OCI-LY1 (cell line): ENCODE measurements around the gene PELO.

ENCODE experiments used
- EZH2 ChIP-seq: fragments of 200-600 bp; sonication (generic), shearing (Covaris generic); IDR thresholded peaks from 2 replicates; pipeline ENCODE4 v1.8.0; 2017; ENCODE audit warnings: borderline replicate concordance, mixed run types, mild to moderate bottlenecking, antibody characterized with exemption, low read length, moderate library complexity, mixed read lengths
- TF ChIP-seq, protein P1 (sequence below): fragments of 200-600 bp; sonication (generic), shearing (Covaris generic); IDR thresholded peaks from 2 replicates; pipeline ENCODE4 v1.5.1; 2017; ENCODE audit warnings: mild to moderate bottlenecking, antibody characterized with exemption, low read length, moderate library complexity, mixed read lengths

DNA sequence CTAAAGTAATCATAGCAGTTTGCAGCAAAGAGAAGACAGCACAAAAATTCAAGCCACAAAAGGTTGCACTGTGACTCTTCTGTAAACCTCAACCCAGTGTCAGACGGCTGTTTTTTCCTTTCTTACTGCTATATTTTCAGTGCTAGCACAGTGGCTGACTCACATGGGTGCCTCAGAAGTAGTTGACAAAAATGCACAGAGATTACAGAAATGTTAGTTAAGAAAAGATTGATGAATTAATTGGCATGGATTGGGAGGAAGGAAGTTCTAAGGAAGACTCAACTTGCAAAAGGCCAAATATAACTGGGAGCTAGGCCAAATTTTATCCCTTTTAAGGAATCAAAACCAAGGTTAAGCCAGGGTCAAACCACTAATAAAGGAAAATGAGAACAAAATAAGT lies 43.7 kb upstream of the PELO start:
- TF ChIP-seq EZH2, result no peak
- TF ChIP-seq, protein P1, sequence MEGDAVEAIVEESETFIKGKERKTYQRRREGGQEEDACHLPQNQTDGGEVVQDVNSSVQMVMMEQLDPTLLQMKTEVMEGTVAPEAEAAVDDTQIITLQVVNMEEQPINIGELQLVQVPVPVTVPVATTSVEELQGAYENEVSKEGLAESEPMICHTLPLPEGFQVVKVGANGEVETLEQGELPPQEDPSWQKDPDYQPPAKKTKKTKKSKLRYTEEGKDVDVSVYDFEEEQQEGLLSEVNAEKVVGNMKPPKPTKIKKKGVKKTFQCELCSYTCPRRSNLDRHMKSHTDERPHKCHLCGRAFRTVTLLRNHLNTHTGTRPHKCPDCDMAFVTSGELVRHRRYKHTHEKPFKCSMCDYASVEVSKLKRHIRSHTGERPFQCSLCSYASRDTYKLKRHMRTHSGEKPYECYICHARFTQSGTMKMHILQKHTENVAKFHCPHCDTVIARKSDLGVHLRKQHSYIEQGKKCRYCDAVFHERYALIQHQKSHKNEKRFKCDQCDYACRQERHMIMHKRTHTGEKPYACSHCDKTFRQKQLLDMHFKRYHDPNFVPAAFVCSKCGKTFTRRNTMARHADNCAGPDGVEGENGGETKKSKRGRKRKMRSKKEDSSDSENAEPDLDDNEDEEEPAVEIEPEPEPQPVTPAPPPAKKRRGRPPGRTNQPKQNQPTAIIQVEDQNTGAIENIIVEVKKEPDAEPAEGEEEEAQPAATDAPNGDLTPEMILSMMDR, result no peak
